ENCODE data around the gene GAL3ST3.

DNA sequence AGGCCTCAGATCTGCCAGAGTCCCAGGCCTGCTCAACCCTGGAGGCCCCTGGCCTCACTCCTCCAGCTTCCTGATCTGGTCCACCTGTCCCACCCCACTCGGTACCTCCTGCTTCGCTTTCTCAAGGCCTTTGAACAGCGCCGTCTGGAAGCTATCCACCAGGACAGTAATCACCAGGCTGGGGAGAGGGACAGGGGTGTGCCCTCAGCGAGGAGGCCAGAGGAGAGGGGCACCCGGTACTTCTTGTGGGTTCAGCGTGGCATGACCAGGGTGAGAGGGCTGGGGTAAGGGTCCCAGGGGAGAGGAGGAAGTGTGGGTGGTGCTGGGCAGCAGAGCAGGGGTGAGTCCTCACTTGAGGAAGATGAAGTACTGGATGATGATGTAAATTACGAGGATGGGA is 28.7 kb downstream of the GAL3ST3 start:
- TF ChIP-seq, protein P1, sequence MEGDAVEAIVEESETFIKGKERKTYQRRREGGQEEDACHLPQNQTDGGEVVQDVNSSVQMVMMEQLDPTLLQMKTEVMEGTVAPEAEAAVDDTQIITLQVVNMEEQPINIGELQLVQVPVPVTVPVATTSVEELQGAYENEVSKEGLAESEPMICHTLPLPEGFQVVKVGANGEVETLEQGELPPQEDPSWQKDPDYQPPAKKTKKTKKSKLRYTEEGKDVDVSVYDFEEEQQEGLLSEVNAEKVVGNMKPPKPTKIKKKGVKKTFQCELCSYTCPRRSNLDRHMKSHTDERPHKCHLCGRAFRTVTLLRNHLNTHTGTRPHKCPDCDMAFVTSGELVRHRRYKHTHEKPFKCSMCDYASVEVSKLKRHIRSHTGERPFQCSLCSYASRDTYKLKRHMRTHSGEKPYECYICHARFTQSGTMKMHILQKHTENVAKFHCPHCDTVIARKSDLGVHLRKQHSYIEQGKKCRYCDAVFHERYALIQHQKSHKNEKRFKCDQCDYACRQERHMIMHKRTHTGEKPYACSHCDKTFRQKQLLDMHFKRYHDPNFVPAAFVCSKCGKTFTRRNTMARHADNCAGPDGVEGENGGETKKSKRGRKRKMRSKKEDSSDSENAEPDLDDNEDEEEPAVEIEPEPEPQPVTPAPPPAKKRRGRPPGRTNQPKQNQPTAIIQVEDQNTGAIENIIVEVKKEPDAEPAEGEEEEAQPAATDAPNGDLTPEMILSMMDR (IDR thresholded peaks at IDR 0.05) = no peak
- no peak for TF ChIP-seq POLR2A (IDR thresholded peaks at IDR 0.05)

Measured in heart left ventricle (tissue), 13 donors.